Nephron (organoid): ENCODE data around the gene KRTAP10-7.
"Not testable (repeated sequence)": the region's sequence is repeated elsewhere in the genome, so short reads cannot be mapped to it uniquely, and the experiment has no call there.

ENCODE experiments used
- H3K27ac Mint-ChIP-seq, 3 experiments: 2 replicates each; pipeline ENCODE4 v1.8.0; 2020; ENCODE audit warnings: mixed read lengths in 3 of 3, mild to moderate bottlenecking in 2 of 3, moderate library complexity in 1 of 3
- H3K27me3 Mint-ChIP-seq: 2 replicates; pipeline ENCODE4 v1.8.0; 2021; ENCODE audit warnings: low read depth, mild to moderate bottlenecking, moderate library complexity, mixed read lengths
- H3K36me3 Mint-ChIP-seq: 2 replicates; pipeline ENCODE4 v1.8.0; 2020; ENCODE audit warnings: low read depth, mixed read lengths
- H3K4me1 Mint-ChIP-seq: 2 replicates; pipeline ENCODE4 v1.8.0; 2020; ENCODE audit warnings: mixed read lengths
- H3K4me3 Mint-ChIP-seq, 3 experiments: 2 replicates each; pipeline ENCODE4 v1.8.0; 2020; ENCODE audit warnings: mild to moderate bottlenecking in 3 of 3, mixed read lengths in 3 of 3, moderate library complexity in 2 of 3
- H3K9me3 Mint-ChIP-seq: 2 replicates; pipeline ENCODE4 v1.8.0; 2020; ENCODE audit warnings: mixed read lengths
- TF ChIP-seq, protein P1 (sequence below), 3 experiments: fragments of 200-600 bp; sonication (generic); IDR thresholded peaks; one replicate each; pipeline ENCODE4 v1.5.0; 2021; ENCODE audit warnings: antibody characterized with exemption in 3 of 3; ENCODE audit not compliant: unreplicated experiment in 3 of 3

The KRTAP10-7 gene

DNA sequence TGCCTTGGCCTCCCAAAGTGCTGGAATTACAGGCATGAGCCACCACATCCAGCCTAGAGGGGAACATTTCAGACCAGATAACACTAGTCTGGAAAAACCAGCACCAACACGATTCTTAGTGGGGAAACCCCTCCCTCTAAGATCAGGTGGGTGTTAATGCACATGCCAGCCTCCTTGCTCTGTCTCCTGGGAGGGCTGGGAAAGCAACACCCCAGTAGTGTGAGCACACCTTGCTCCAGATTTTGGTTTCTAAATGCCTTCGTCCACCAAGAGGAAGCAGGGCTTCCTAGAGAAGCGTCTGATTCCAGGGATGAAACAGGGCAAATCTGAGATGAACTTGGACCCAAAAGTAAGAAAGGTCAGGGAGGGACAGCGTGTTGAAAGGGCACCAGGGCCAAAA lies 29.1 kb upstream of the KRTAP10-7 start:
- no peaks in the 10 kb centered on the region for H3K36me3 Mint-ChIP-seq
- H3K9me3 Mint-ChIP-seq = peaks cover 30% of the 10 kb centered on the region
- TF ChIP-seq, protein P1, sequence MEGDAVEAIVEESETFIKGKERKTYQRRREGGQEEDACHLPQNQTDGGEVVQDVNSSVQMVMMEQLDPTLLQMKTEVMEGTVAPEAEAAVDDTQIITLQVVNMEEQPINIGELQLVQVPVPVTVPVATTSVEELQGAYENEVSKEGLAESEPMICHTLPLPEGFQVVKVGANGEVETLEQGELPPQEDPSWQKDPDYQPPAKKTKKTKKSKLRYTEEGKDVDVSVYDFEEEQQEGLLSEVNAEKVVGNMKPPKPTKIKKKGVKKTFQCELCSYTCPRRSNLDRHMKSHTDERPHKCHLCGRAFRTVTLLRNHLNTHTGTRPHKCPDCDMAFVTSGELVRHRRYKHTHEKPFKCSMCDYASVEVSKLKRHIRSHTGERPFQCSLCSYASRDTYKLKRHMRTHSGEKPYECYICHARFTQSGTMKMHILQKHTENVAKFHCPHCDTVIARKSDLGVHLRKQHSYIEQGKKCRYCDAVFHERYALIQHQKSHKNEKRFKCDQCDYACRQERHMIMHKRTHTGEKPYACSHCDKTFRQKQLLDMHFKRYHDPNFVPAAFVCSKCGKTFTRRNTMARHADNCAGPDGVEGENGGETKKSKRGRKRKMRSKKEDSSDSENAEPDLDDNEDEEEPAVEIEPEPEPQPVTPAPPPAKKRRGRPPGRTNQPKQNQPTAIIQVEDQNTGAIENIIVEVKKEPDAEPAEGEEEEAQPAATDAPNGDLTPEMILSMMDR (IDR thresholded peaks at IDR 0.05; ENCODE audit: unreplicated experiment in 3 of 3) = no peak
- H3K4me1 Mint-ChIP-seq = no peaks in the 10 kb centered on the region
- no peak overlapping the region for H3K27ac Mint-ChIP-seq
- H3K27me3 Mint-ChIP-seq = peaks cover 36% of the 10 kb centered on the region
- H3K4me3 Mint-ChIP-seq = no peak overlapping the region

DNA sequence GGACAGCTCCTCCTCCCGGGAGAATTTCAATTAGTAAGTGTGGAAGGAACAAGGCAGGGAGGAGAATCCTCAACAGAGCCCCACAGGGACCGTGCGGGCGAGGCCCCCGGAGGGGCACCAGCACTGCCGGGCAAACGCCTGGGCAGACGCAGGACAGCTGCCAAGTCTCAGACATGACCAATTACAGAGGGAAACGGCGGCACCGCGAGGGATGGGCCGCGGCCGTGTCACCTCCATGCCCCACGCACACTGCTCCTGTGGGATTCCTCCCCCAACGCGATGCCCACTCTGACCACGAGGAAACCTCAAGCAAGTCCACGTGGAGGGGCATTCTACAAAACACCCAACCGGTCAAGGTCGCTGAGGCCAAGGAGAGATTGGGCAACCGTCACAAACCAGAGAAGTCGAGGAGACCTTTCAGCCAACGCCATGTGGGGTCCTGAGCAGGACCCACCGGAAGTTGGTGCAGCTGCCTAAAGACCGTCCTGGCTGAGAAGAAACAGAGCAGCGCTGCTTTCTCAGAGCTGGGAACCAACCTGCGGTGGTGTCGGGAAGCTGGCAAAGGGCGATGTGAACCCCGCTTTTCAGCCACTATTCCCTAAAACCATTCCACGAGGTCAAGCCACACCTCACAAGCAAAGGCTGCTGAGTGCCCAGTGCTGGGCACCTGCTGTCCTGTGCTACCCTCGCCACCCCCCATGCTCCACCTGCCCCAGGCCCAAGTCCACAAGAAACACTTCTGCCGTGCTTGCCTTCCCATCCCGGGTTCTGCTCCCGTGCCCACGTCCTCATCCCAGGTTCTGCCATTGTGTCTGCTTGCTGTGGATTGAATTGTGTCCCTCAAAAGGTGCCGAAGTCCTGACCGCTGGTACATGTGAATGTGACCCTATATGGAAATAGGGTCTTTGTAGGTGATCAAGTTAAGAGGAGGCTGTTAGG lies 28.3 kb upstream of the KRTAP10-7 start:
- H3K9me3 Mint-ChIP-seq = peaks cover 35% of the 10 kb centered on the region
- H3K4me1 Mint-ChIP-seq = no peaks in the 10 kb centered on the region
- TF ChIP-seq, protein P1 (IDR thresholded peaks at IDR 0.05; ENCODE audit: unreplicated experiment in 3 of 3) = no peak
- no peak overlapping the region for H3K27ac Mint-ChIP-seq
- H3K27me3 Mint-ChIP-seq = peaks cover 36% of the 10 kb centered on the region
- H3K4me3 Mint-ChIP-seq = no peak overlapping the region
- H3K36me3 Mint-ChIP-seq = no peaks in the 10 kb centered on the region

DNA sequence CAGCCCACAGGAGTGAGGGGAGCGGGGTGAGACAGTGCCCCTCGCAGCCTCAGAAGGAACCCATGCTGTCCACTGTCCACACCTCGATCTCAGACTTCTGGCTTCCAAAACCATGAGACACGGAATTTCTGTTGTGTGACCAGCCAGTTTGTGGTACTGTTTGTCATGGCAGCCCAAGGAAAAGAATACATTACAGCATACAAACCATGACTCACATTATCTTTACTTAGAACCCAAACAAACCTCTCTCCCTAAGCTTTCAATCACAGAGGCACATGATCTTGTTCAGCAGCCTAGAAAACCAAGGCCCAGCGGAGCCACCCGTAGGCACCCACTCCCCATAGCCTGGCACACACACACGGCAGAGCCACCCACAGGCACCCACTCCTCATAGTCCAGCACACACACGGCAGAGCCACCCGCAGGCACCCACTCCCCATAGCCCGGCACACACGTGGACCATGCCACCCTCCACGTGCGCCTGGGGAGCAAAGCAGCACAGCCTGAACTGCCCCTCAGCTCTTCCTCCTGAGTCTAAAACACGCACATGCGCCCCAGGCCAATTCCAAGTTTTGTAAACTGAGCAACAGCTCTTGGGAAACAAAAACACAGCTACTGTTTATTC lies 27.3 kb upstream of the KRTAP10-7 start:
- H3K36me3 Mint-ChIP-seq = no peaks in the 10 kb centered on the region
- H3K27me3 Mint-ChIP-seq = peaks cover 28% of the 10 kb centered on the region
- TF ChIP-seq, protein P1 (IDR thresholded peaks at IDR 0.05; ENCODE audit: unreplicated experiment in 3 of 3) = no peak
- no peak overlapping the region for H3K27ac Mint-ChIP-seq
- no peak overlapping the region for H3K4me3 Mint-ChIP-seq
- H3K4me1 Mint-ChIP-seq = no peaks in the 10 kb centered on the region
- H3K9me3 Mint-ChIP-seq = peaks cover 43% of the 10 kb centered on the region

DNA sequence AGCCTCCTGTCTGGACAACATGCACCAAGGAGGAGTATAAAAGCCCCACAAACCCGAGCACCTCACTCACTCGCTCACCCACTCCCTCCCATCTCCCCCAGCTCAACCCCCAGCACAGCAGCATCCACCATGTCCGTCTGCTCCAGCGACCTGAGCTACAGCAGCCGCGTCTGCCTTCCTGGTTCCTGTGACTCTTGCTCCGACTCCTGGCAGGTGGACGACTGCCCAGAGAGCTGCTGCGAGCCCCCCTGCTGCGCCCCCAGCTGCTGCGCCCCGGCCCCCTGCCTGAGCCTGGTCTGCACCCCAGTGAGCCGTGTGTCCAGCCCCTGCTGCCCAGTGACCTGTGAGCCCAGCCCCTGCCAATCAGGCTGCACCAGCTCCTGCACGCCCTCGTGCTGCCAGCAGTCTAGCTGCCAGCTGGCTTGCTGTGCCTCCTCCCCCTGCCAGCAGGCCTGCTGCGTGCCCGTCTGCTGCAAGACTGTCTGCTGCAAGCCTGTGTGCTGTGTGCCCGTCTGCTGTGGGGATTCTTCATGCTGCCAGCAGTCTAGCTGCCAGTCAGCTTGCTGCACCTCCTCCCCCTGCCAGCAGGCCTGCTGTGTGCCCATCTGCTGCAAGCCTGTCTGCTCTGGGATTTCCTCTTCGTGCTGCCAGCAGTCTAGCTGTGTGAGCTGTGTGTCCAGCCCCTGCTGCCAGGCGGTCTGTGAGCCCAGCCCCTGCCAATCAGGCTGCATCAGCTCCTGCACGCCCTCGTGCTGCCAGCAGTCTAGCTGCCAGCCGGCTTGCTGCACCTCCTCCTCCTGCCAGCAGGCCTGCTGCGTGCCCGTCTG lies 26.6 kb upstream of the KRTAP10-7 start, which contains the start of gene KRTAP10-4:
Gene KRTAP10-4, plus strand, starts transcription at position 100 of the 827 bp plus-strand sequence. Its CDS starts 30 bp downstream, at position 130.
- not testable (repeated sequence) for H3K4me3 Mint-ChIP-seq, H3K27ac Mint-ChIP-seq, H3K36me3 Mint-ChIP-seq, H3K4me1 Mint-ChIP-seq
- Mint-ChIP-seq H3K27me3 (peaks cover 25% of the 10 kb centered on the region), H3K9me3 (peaks cover 47% of the 10 kb centered on the region)

DNA sequence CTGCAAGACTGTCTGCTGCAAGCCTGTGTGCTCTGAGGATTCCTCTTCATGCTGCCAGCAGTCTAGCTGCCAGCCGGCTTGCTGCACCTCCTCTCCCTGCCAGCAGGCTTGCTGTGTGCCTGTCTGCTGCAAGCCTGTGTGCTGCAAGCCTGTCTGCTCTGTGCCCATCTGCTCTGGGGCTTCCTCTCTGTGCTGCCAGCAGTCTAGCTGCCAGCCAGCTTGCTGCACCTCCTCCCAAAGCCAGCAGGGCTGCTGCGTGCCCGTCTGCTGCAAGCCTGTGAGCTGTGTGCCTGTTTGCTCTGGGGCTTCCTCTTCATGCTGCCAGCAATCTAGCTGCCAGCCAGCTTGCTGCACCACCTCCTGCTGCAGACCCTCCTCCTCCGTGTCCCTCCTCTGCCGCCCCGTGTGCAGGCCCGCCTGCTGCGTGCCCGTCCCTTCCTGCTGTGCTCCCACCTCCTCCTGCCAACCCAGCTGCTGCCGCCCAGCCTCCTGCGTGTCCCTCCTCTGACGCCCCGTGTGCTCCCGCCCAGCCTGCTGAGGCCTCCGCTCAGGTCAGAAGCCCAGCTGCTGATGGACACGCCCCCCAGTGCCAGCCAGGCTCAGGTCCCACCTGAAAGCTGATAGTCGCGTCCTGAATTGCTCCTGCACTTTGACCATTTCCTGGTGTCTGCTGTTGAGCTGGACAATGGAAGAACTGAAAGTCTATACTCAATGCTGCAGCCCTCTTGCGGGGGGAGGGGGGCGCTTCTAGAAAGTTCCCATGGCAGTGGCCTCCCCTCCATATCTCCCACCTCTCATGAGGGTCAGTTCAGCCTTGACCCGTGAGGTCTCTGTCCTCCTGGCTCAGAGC lies 25.7 kb upstream of the KRTAP10-7 start:
- Mint-ChIP-seq H3K27ac (no peak overlapping the region), H3K4me3 (no peak overlapping the region), H3K4me1 (no peaks in the 10 kb centered on the region), H3K27me3 (peaks cover 16% of the 10 kb centered on the region), H3K36me3 (no peaks in the 10 kb centered on the region), H3K9me3 (peaks cover 49% of the 10 kb centered on the region)
- TF ChIP-seq, protein P1 (IDR thresholded peaks at IDR 0.05; ENCODE audit: unreplicated experiment in 3 of 3) = no peak
